ENCODE measurements around the gene ZBTB32.
A peak's percentile ranks its signal among the peaks of the same experiment; 100 is the strongest.

Gene ZBTB32

GRCh38 chr19:35756377-35757230 lies 52.2 kb downstream of the ZBTB32 start, which contains the start of gene HSPB6:
Gene HSPB6 (minus strand): TSS chr19:35757029. CDS start chr19:35757008, 21 bp downstream.
- peak within 1 kb of the TSS; percentile 80 for H3K27ac ChIP-seq (ENCODE audit: low read depth, low read length)
- peaks cover 9% of the 10 kb centered on the region; the same call in 1 of the 2 replicates for H3K4me1 ChIP-seq (ENCODE audit: insufficient read depth, low read length)
- H3K36me3 ChIP-seq (ENCODE audit: insufficient read depth, low read length) = peaks cover 14% of the 10 kb centered on the region

GRCh38 chr19:35757231-35757748 lies 52.9 kb downstream of the ZBTB32 start:
- 13% methylated on average over 19 of the region's 19 CpGs for WGBS
- Histone ChIP-seq H3K9ac (ENCODE audit: low read depth, low read length) (peak overlapping the region; percentile 52), H3K9me3 (ENCODE audit: insufficient read depth, low read depth, low read length) (no peaks in the 10 kb centered on the region), H3K36me3 (ENCODE audit: insufficient read depth, low read length) (peaks cover 21% of the 10 kb centered on the region), H3K4me3 (ENCODE audit: low read length) (peak overlapping the region; percentile 98), H3K27me3 (ENCODE audit: insufficient read depth, low read length) (peaks cover 19% of the 10 kb centered on the region), H3K27ac (ENCODE audit: low read depth, low read length) (peak overlapping the region; percentile 80), H3K4me1 (ENCODE audit: insufficient read depth, low read length) (peaks cover 9% of the 10 kb centered on the region; the same call in 1 of the 2 replicates)

More at GRCh38 chr19:35756377-35757230, 52.2 kb downstream of the ZBTB32 start, which contains the start of gene HSPB6:
- peak within 1 kb of the TSS; percentile 98 for H3K4me3 ChIP-seq (ENCODE audit: low read length)
- WGBS = 32% methylated on average over 52 of the region's 52 CpGs
- H3K27me3 ChIP-seq (ENCODE audit: insufficient read depth, low read length) = peaks cover 19% of the 10 kb centered on the region
- no peaks in the 10 kb centered on the region for H3K9me3 ChIP-seq (ENCODE audit: insufficient read depth, low read depth, low read length)
- peak within 1 kb of the TSS; percentile 52 for H3K9ac ChIP-seq (ENCODE audit: low read depth, low read length)

- Histone ChIP-seq H3K27me3 (ENCODE audit: insufficient read depth, low read length) (peaks cover 19% of the 10 kb centered on the region), H3K4me3 (ENCODE audit: low read length) (peak within 1 kb of the TSS; percentile 98), H3K4me1 (ENCODE audit: insufficient read depth, low read length) (peaks cover 9% of the 10 kb centered on the region; the same call in 1 of the 2 replicates), H3K36me3 (ENCODE audit: insufficient read depth, low read length) (peaks cover 26% of the 10 kb centered on the region), H3K27ac (ENCODE audit: low read depth, low read length) (peak within 1 kb of the TSS; percentile 92), H3K9me3 (ENCODE audit: insufficient read depth, low read depth, low read length) (no peaks in the 10 kb centered on the region), H3K9ac (ENCODE audit: low read depth, low read length) (peak within 1 kb of the TSS; percentile 92)
- WGBS = under 1% methylated on average over 53 of the region's 53 CpGs
These were observed 53.6 kb downstream of the ZBTB32 start, which contains the start of gene PROSER3 for GRCh38 chr19:35757749-35758608. Gene PROSER3 (plus strand): TSS chr19:35758176. CDS start chr19:35758216, 40 bp downstream.

GRCh38 chr19:35759697-35760096 lies 55.3 kb downstream of the ZBTB32 start:
- Histone ChIP-seq H3K36me3 (ENCODE audit: insufficient read depth, low read length) (peaks cover 38% of the 10 kb centered on the region), H3K4me3 (ENCODE audit: low read length) (no peak overlapping the region), H3K9me3 (ENCODE audit: insufficient read depth, low read depth, low read length) (no peaks in the 10 kb centered on the region), H3K4me1 (ENCODE audit: insufficient read depth, low read length) (peaks cover 9% of the 10 kb centered on the region; the same call in 1 of the 2 replicates), H3K27ac (ENCODE audit: low read depth, low read length) (no peak overlapping the region), H3K9ac (ENCODE audit: low read depth, low read length) (no peak overlapping the region), H3K27me3 (ENCODE audit: insufficient read depth, low read length) (peaks cover 19% of the 10 kb centered on the region)
- WGBS = 98% methylated on average over 2 of the region's 2 CpGs

GRCh38 chr19:35760711-35761349 lies 56.5 kb downstream of the ZBTB32 start:
- WGBS = 94% methylated on average over 4 of the region's 4 CpGs
- no peak overlapping the region for H3K4me3 ChIP-seq (ENCODE audit: low read length)

GRCh38 chr19:35764432-35765315 lies 60.3 kb downstream of the ZBTB32 start:
- no peak overlapping the region for H3K27ac ChIP-seq (ENCODE audit: low read depth, low read length)
- WGBS = 94% methylated on average over 17 of the region's 17 CpGs
- no peak overlapping the region for H3K4me3 ChIP-seq (ENCODE audit: low read length)
- H3K9ac ChIP-seq (ENCODE audit: low read depth, low read length) = no peak overlapping the region
- H3K27me3 ChIP-seq (ENCODE audit: insufficient read depth, low read length) = no peaks in the 10 kb centered on the region
- peaks cover 57% of the 10 kb centered on the region for H3K36me3 ChIP-seq (ENCODE audit: insufficient read depth, low read length)
- H3K9me3 ChIP-seq (ENCODE audit: insufficient read depth, low read depth, low read length) = no peaks in the 10 kb centered on the region
- peaks cover 7% of the 10 kb centered on the region; the same call in 1 of the 2 replicates for H3K4me1 ChIP-seq (ENCODE audit: insufficient read depth, low read length)

More at GRCh38 chr19:35760711-35761349, 56.5 kb downstream of the ZBTB32 start:
- Histone ChIP-seq H3K27me3 (ENCODE audit: insufficient read depth, low read length) (peaks cover 10% of the 10 kb centered on the region), H3K9ac (ENCODE audit: low read depth, low read length) (no peak overlapping the region), H3K27ac (ENCODE audit: low read depth, low read length) (no peak overlapping the region), H3K9me3 (ENCODE audit: insufficient read depth, low read depth, low read length) (no peaks in the 10 kb centered on the region), H3K36me3 (ENCODE audit: insufficient read depth, low read length) (peaks cover 48% of the 10 kb centered on the region), H3K4me1 (ENCODE audit: insufficient read depth, low read length) (peaks cover 9% of the 10 kb centered on the region; the same call in 1 of the 2 replicates)
